ENCODE results near the gene SPP2. TPM values are rescaled to one million over a fixed set of nuclear protein-coding genes. Genes with fewer than 3 reads are reported as not detected.

SPP2 gene, protein sequence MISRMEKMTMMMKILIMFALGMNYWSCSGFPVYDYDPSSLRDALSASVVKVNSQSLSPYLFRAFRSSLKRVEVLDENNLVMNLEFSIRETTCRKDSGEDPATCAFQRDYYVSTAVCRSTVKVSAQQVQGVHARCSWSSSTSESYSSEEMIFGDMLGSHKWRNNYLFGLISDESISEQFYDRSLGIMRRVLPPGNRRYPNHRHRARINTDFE
- total RNA-seq, result not detected in 2 replicates

GRCh38 chr2:234050455-234051135 lies at the start of gene SPP2:
Gene SPP2 (plus strand): TSS chr2:234050702. CDS start chr2:234050787, 85 bp downstream.

Other genes starting within 250 kb of the SPP2 start
- gene HJURP, start 196.2 kb upstream of the SPP2 start, total RNA-seq, result 2.6 and 3.9 TPM in 2 replicates
- not detected in 2 replicates for gene TRPM8, start 133.3 kb upstream of the SPP2 start, total RNA-seq

Measured in cardiac ventricle fibroblast (primary cell).